ENCODE results near the gene COL8A2. TPM values are rescaled to one million over a fixed set of nuclear protein-coding genes. Genes with fewer than 3 reads are reported as not detected.

Gene COL8A2
- total and polyA plus RNA-seq, 3 experiments from 2014 or later, result 0.07 to 0.18 TPM; not detected in 1

- ChIA-PET CTCF (interaction anchor here (1.0 to 2.8 kb wide), 4 partner anchors 13 to 81 kb away, joined by 3 to 12 read pairs (median 4); no protein-coding TSS in a partner anchor), POLR2A (no interaction called here)
- no peak overlapping the region for H3K4me3 Mint-ChIP-seq
- Histone ChIP-seq H3K36me3 (ENCODE audit: insufficient read depth, low read length) (no peaks in the 10 kb centered on the region), H3K27ac (ENCODE audit: low read depth, low read length) (no peak overlapping the region), H3K9me3 (ENCODE audit: low read length) (no peaks in the 10 kb centered on the region), H3K4me3 (ENCODE audit: low read length) (no peak overlapping the region), H3K4me1 (ENCODE audit: insufficient read depth, low read length) (peaks cover 12% of the 10 kb centered on the region), H3K27me3 (ENCODE audit: insufficient read depth, low read length, poor library complexity, severe bottlenecking) (no peaks in the 10 kb centered on the region)
- H3K9me3 Mint-ChIP-seq, result no peaks in the 10 kb centered on the region
- H3K4me1 Mint-ChIP-seq, result peaks cover 14 to 27% (median 16%) of the 10 kb centered on the region in 3 donors
- peaks cover 0 to 1% (median 0%) of the 10 kb centered on the region in 3 donors for H3K36me3 Mint-ChIP-seq
- H3K27me3 Mint-ChIP-seq, result peaks cover 0 to 2% of the 10 kb centered on the region in 2 donors
- DNase-seq, result no peak
- H3K27ac Mint-ChIP-seq, result no peak overlapping the region
Measured at GRCh38 chr1:36106269-36106668, 18.8 kb downstream of the COL8A2 start.

GRCh38 chr1:36101546-36101945 is 23.5 kb downstream of the COL8A2 start:
- Mint-ChIP-seq H3K27ac (no peak overlapping the region), H3K4me3 (peak overlapping the region in 1 of 7 donors; percentile 9), H3K27me3 (peaks cover 0 to 2% of the 10 kb centered on the region in 2 donors), H3K4me1 (peaks cover 0 to 7% (median 4%) of the 10 kb centered on the region in 3 donors), H3K36me3 (peaks cover 0 to 4% (median 0%) of the 10 kb centered on the region in 3 donors), H3K9me3 (no peaks in the 10 kb centered on the region)
- ChIA-PET CTCF (interaction anchor here (0.9 to 9.0 kb wide), 3 partner anchors 33 to 184 kb away, joined by 4 to 76 read pairs (median 4); no protein-coding TSS in a partner anchor), POLR2A (interaction anchor here (0.6 kb wide), 1 partner anchor 567 kb away, joined by 3 read pairs; no protein-coding TSS in a partner anchor)
- Histone ChIP-seq H3K27me3 (ENCODE audit: insufficient read depth, low read length, poor library complexity, severe bottlenecking) (no peaks in the 10 kb centered on the region), H3K9me3 (ENCODE audit: low read length) (no peaks in the 10 kb centered on the region), H3K36me3 (ENCODE audit: insufficient read depth, low read length) (no peaks in the 10 kb centered on the region), H3K4me3 (ENCODE audit: low read length) (no peak overlapping the region), H3K4me1 (ENCODE audit: insufficient read depth, low read length) (no peaks in the 10 kb centered on the region), H3K27ac (ENCODE audit: low read depth, low read length) (no peak overlapping the region)
- no peak for DNase-seq

- Mint-ChIP-seq H3K27me3 (no peaks in the 10 kb centered on the region), H3K27ac (peak overlapping the region in 1 of 8 donors; percentile 71), H3K9me3 (no peaks in the 10 kb centered on the region), H3K36me3 (peaks cover 0 to 14% (median 0%) of the 10 kb centered on the region in 3 donors), H3K4me3 (no peak overlapping the region), H3K4me1 (peaks cover 0 to 7% (median 4%) of the 10 kb centered on the region in 3 donors)
- Histone ChIP-seq H3K9me3 (ENCODE audit: low read length) (no peaks in the 10 kb centered on the region), H3K27me3 (ENCODE audit: insufficient read depth, low read length, poor library complexity, severe bottlenecking) (no peaks in the 10 kb centered on the region), H3K4me1 (ENCODE audit: insufficient read depth, low read length) (no peaks in the 10 kb centered on the region), H3K27ac (ENCODE audit: low read depth, low read length) (no peak overlapping the region), H3K36me3 (ENCODE audit: insufficient read depth, low read length) (peaks cover 7% of the 10 kb centered on the region), H3K4me3 (ENCODE audit: low read length) (no peak overlapping the region)
- DNase-seq, result no peak
- ChIA-PET CTCF (interaction anchor here (0.8 to 9.0 kb wide), 10 partner anchors 11 to 267 kb away, joined by 3 to 76 read pairs (median 4); partner anchors contain the start of gene TRAPPC3), POLR2A (no interaction called here)
Measured at GRCh38 chr1:36100376-36100775, 24.6 kb downstream of the COL8A2 start.

GRCh38 chr1:36099681-36100341 is 25.2 kb downstream of the COL8A2 start:
- CTCF ChIA-PET, result interaction anchor here (0.8 to 9.0 kb wide), 11 partner anchors 11 to 268 kb away, joined by 3 to 76 read pairs (median 4); partner anchors contain the start of gene TRAPPC3
- Histone ChIP-seq H3K36me3 (ENCODE audit: insufficient read depth, low read length) (peaks cover 11% of the 10 kb centered on the region), H3K27ac (ENCODE audit: low read depth, low read length) (no peak overlapping the region), H3K9me3 (ENCODE audit: low read length) (no peaks in the 10 kb centered on the region), H3K4me3 (ENCODE audit: low read length) (no peak overlapping the region), H3K4me1 (ENCODE audit: insufficient read depth, low read length) (no peaks in the 10 kb centered on the region), H3K27me3 (ENCODE audit: insufficient read depth, low read length, poor library complexity, severe bottlenecking) (no peaks in the 10 kb centered on the region)
- peaks cover 0 to 18% (median 0%) of the 10 kb centered on the region in 3 donors for H3K36me3 Mint-ChIP-seq
- H3K27me3 Mint-ChIP-seq, result no peaks in the 10 kb centered on the region
- peak; percentile 58 to 83 (median 72) for DNase-seq
- peaks cover 0 to 7% (median 4%) of the 10 kb centered on the region in 3 donors for H3K4me1 Mint-ChIP-seq
- no peaks in the 10 kb centered on the region for H3K9me3 Mint-ChIP-seq
- POLR2A ChIA-PET, result no interaction called here
- peak overlapping the region in 3 of 8 donors; percentile 29 to 90 (median 71) for H3K27ac Mint-ChIP-seq
- peak overlapping the region in 2 of 7 donors; percentile 39 to 54 for H3K4me3 Mint-ChIP-seq

GRCh38 chr1:36098650-36099365 is 26.2 kb downstream of the COL8A2 start:
- Histone ChIP-seq H3K4me1 (ENCODE audit: insufficient read depth, low read length) (no peaks in the 10 kb centered on the region), H3K4me3 (ENCODE audit: low read length) (no peak overlapping the region), H3K36me3 (ENCODE audit: insufficient read depth, low read length) (peaks cover 21% of the 10 kb centered on the region), H3K9me3 (ENCODE audit: low read length) (no peaks in the 10 kb centered on the region), H3K27ac (ENCODE audit: low read depth, low read length) (no peak overlapping the region), H3K27me3 (ENCODE audit: insufficient read depth, low read length, poor library complexity, severe bottlenecking) (no peaks in the 10 kb centered on the region)
- ChIA-PET POLR2A (no interaction called here), CTCF (interaction anchor here (1.8 to 9.0 kb wide), 3 partner anchors 36 to 187 kb away, joined by 8 to 76 read pairs (median 13); partner anchors contain the start of gene TRAPPC3)
- peaks cover 0 to 27% (median 1%) of the 10 kb centered on the region in 3 donors for H3K36me3 Mint-ChIP-seq
- H3K27ac Mint-ChIP-seq, result peak overlapping the region in 1 of 8 donors; percentile 14
- no peaks in the 10 kb centered on the region for H3K27me3 Mint-ChIP-seq
- H3K4me1 Mint-ChIP-seq, result peaks cover 0 to 7% (median 4%) of the 10 kb centered on the region in 3 donors
- no peak for DNase-seq
- no peak overlapping the region for H3K4me3 Mint-ChIP-seq
- H3K9me3 Mint-ChIP-seq, result no peaks in the 10 kb centered on the region

- Mint-ChIP-seq H3K4me1 (peaks cover 0 to 7% (median 4%) of the 10 kb centered on the region in 3 donors), H3K4me3 (no peak overlapping the region), H3K36me3 (peaks cover 0 to 36% (median 2%) of the 10 kb centered on the region in 3 donors), H3K27ac (no peak overlapping the region), H3K9me3 (no peaks in the 10 kb centered on the region), H3K27me3 (no peaks in the 10 kb centered on the region)
- H3K4me3 ChIP-seq (ENCODE audit: low read length), result no peak overlapping the region
- H3K9me3 ChIP-seq (ENCODE audit: low read length), result no peaks in the 10 kb centered on the region
- ChIA-PET POLR2A (no interaction called here), CTCF (interaction anchor here (1.2 to 9.0 kb wide), 4 partner anchors 34 to 90 kb away, joined by 3 to 76 read pairs (median 11); partner anchors contain the start of gene TRAPPC3)
- peaks cover 29% of the 10 kb centered on the region for H3K36me3 ChIP-seq (ENCODE audit: insufficient read depth, low read length)
- H3K27me3 ChIP-seq (ENCODE audit: insufficient read depth, low read length, poor library complexity, severe bottlenecking), result no peaks in the 10 kb centered on the region
- H3K4me1 ChIP-seq (ENCODE audit: insufficient read depth, low read length), result no peaks in the 10 kb centered on the region
- no peak overlapping the region for H3K27ac ChIP-seq (ENCODE audit: low read depth, low read length)
- no peak for DNase-seq
Measured at GRCh38 chr1:36097693-36098585, 27.1 kb downstream of the COL8A2 start.
